Rectal smooth muscle tissue (tissue), 1 donor: ENCODE data around the gene IGF2R.
A peak's percentile ranks its signal among the peaks of the same experiment; 100 is the strongest.

Experiments used
- H3K27ac ChIP-seq: one replicate; pipeline ENCODE4 v1.7.0; 2013; ENCODE audit warnings: low read depth, low read length, inconsistent platforms
- H3K27me3 ChIP-seq: one replicate; pipeline ENCODE4 v1.7.0; 2013; ENCODE audit warnings: low read length; ENCODE audit not compliant: control insufficient read depth, insufficient read depth
- H3K36me3 ChIP-seq: one replicate; pipeline ENCODE4 v1.7.0; 2013; ENCODE audit warnings: low read length; ENCODE audit not compliant: control insufficient read depth, insufficient read depth
- H3K4me1 ChIP-seq: one replicate; pipeline ENCODE4 v1.7.0; 2013; ENCODE audit warnings: low read length; ENCODE audit not compliant: control insufficient read depth, insufficient read depth
- H3K4me3 ChIP-seq: one replicate; pipeline ENCODE4 v1.7.0; 2013; ENCODE audit warnings: low read length
- H3K9ac ChIP-seq: one replicate; pipeline ENCODE4 v1.7.0; 2013; ENCODE audit warnings: low read length

Gene IGF2R

GRCh38 chr6:160147146-160147536, 178.3 kb downstream of the IGF2R start:
- H3K9ac ChIP-seq = no peak overlapping the region
- H3K4me1 ChIP-seq = peaks cover 12% of the 10 kb centered on the region
- no peaks in the 10 kb centered on the region for H3K27me3 ChIP-seq
- H3K36me3 ChIP-seq = no peaks in the 10 kb centered on the region
- H3K27ac ChIP-seq = peak overlapping the region; percentile 85
- no peak overlapping the region for H3K4me3 ChIP-seq

- Histone ChIP-seq H3K27me3 (no peaks in the 10 kb centered on the region), H3K9ac (no peak overlapping the region), H3K36me3 (no peaks in the 10 kb centered on the region)
Measured at GRCh38 chr6:160154471-160154870, 185.6 kb downstream of the IGF2R start.

GRCh38 chr6:160156842-160157241, 188.0 kb downstream of the IGF2R start:
- no peak overlapping the region for H3K9ac ChIP-seq
- H3K4me1 ChIP-seq = no peaks in the 10 kb centered on the region
- H3K27me3 ChIP-seq = no peaks in the 10 kb centered on the region

More at GRCh38 chr6:160154471-160154870, 185.6 kb downstream of the IGF2R start:
- Histone ChIP-seq H3K4me3 (no peak overlapping the region), H3K4me1 (no peaks in the 10 kb centered on the region), H3K27ac (no peak overlapping the region)

GRCh38 chr6:160160450-160160849, 191.6 kb downstream of the IGF2R start:
- Histone ChIP-seq H3K36me3 (no peaks in the 10 kb centered on the region), H3K27me3 (no peaks in the 10 kb centered on the region), H3K27ac (no peak overlapping the region), H3K4me3 (no peak overlapping the region), H3K4me1 (no peaks in the 10 kb centered on the region), H3K9ac (no peak overlapping the region)

More at GRCh38 chr6:160156842-160157241, 188.0 kb downstream of the IGF2R start:
- no peak overlapping the region for H3K4me3 ChIP-seq
- H3K27ac ChIP-seq = no peak overlapping the region
- H3K36me3 ChIP-seq = no peaks in the 10 kb centered on the region
